ENCODE data around the gene CEACAM20. TPM values are rescaled to one million over a fixed set of nuclear protein-coding genes. Genes with fewer than 3 reads are reported as not detected.

CEACAM20 gene
- total RNA-seq, result not detected in 2 replicates

GRCh38 chr19:44529536-44529935 lies at the start of gene CEACAM20:
Gene CEACAM20 (minus strand): TSS chr19:44529675. CDS start chr19:44529509, 166 bp downstream.

GRCh38 chr19:44499962-44500949 lies 29.2 kb downstream of the CEACAM20 start, which contains the start of gene ZNF180:
Gene ZNF180 (minus strand): TSS chr19:44500522. CDS start chr19:44497334, 3,188 bp downstream.

Other genes with a start within 250 kb of the CEACAM20 start
- gene ZNF235, start 224.7 kb downstream of the CEACAM20 start, total RNA-seq, result 1.2 and 10.0 TPM in 2 replicates
- gene ZNF112, start 173.0 kb downstream of the CEACAM20 start, total RNA-seq, result 2.6 and 3.6 TPM in 2 replicates
- 0.82 and 2.9 TPM in 2 replicates for gene ZNF285, start 128.1 kb downstream of the CEACAM20 start, total RNA-seq
- 3.7 and 4.2 TPM in 2 replicates for gene ZNF229, start 81.2 kb downstream of the CEACAM20 start, total RNA-seq
- gene ZNF180, start 29.2 kb downstream of the CEACAM20 start, total RNA-seq, result 5.7 and 7.1 TPM in 2 replicates
- gene IGSF23, start 83.9 kb upstream of the CEACAM20 start, total RNA-seq, result not detected in 2 replicates
- 16.8 and 42.7 TPM in 2 replicates for gene PVR, start 114.2 kb upstream of the CEACAM20 start, total RNA-seq
- 1.3 and 1.4 TPM in 2 replicates for gene CEACAM19, start 141.8 kb upstream of the CEACAM20 start, total RNA-seq
- not detected in 2 replicates for gene CEACAM16, start 169.5 kb upstream of the CEACAM20 start, total RNA-seq
- gene BCL3, start 219.0 kb upstream of the CEACAM20 start, total RNA-seq, result 21.8 and 31.9 TPM in 2 replicates
- not detected in 2 replicates for gene CBLC, start 248.2 kb upstream of the CEACAM20 start, total RNA-seq